NCI-H1092 (cell line): ENCODE results near the gene ANKRD28.
"Not testable (repeated sequence)": the region's sequence is repeated elsewhere in the genome, so short reads cannot be mapped to it uniquely, and the experiment has no call there.

ENCODE experiments used
- DNase-seq: peaks from one replicate; lab custom pipeline; 2025; lab: John Stamatoyannopoulos, UW

Gene ANKRD28

GRCh38 chr3:15797642-15798303, at the start of gene ANKRD28:
Gene ANKRD28 (minus strand): TSS chr3:15797979. CDS start chr3:15796521, 1,458 bp downstream.
- no peak for DNase-seq

- DNase-seq = no peak
Measured at GRCh38 chr3:15847239-15847638, 49.5 kb upstream of the ANKRD28 start.

DNA sequence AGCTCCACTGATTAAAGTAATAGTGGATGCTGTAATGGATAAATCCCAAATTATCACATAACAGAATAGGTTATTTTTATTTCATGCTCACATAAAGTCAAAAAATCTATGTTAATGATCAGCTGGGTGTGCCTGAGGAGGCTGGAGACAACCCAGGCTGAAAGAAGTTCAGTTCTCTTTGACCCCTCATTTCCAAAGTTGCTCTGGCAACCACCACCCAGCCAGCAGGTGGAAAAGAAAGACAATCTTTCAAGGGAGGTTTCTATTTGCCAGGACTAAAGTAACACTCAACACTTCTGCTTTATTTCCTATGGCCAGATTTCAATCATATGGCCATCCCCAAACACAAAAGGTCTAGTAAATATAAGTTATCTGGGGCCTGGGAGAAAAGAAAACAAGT, 48.8 kb upstream of the ANKRD28 start:
- DNase-seq = no peak

DNA sequence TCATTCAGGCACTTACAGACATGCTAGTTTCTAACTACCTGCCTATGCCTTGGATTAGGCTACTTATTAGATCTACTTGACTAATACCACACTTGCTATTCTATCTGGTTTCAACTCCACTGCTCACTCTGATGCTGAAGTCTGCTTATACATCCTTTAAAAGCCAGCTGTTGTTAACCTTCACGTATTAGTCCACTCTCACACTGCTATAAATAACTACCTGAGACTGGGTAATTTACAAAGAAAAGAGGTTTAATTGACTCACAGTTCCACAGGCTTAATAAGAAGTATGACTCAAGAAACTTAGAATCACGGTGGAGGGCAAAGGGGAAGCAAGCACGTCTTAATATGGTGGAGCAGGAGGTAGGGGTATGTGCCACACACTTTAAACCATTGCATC, 47.7 kb upstream of the ANKRD28 start:
- no peak for DNase-seq

DNA sequence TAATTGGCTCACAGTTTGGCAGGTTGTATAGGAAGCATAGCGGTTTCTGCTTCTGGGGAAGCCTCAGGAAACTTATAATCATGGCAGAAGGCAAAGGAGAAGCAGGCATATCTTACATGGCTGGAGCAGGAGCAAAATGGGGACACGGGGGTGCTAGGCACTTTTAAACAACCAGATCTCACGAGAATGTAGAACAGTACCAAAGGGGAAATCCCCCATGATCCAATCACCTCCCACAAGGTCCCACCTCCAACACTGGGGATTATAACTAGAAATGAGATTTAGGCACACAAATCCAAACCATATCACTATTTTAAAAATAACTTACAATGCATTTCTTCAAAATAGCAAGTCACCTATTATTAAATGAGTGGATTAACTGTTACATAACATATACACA, 47.1 kb upstream of the ANKRD28 start:
- no peak for DNase-seq

DNA sequence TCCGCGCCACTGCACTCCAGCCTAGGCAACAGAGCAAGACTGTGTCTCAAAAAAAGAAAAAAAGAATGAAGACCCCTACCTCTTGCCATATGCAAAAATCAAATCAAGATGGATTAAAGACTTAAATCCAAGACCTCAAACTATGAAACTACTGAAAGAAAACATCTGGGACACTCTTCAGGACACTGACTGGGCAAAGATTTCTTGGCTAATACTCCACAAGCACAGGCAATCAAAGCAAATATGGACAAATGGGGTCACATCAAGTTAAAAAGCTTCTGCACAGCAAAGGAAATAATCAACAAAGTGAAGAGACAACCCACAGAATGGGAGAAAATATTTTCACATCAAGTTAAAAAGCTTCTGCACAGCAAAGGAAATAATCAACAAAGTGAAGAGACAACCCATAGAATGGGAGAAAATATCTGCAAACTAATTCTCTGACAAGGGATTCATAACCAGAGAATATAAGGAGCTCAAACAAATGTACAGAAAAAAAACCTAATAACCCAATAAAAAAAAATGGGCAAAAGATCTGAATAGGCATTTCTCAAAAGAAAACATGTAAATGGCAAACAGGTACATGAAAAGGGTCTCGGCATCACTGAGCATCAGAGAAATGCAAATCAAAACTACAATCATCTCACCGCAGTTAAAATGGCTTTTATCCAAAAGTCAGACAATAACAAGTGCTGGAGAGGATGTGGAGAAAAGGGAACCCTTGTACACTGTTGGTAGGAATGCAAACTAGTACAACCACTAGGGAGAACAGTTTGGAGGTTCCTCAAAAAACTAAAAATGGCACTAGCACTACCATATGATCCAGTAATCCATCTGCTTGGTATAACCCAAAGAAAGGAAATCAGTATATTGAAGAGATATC, 43.6 kb upstream of the ANKRD28 start:
- not testable (repeated sequence) for DNase-seq

- DNase-seq = no peak
Measured at GRCh38 chr3:15839568-15839967, 41.8 kb upstream of the ANKRD28 start.

DNA sequence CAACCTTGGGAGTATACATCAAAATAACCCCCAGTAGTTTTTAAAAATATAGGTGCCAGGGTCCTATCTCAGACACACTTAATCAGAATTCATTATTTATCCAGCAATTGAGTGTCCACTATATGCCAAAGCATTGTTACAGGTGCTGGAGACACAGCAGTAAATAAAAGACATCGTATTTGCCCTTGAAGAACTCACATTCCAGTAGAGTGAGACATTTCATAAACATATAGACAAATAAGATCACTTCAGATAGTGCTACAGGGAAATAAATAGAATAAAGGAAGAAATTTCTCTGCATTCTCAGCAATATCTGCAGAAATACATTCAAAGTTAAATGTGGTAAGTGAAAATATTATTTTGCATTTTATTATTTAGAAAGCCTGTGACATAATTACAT, 34.1 kb upstream of the ANKRD28 start:
- no peak for DNase-seq

- DNase-seq = no peak
Measured at GRCh38 chr3:15825016-15825415, 27.2 kb upstream of the ANKRD28 start.

DNA sequence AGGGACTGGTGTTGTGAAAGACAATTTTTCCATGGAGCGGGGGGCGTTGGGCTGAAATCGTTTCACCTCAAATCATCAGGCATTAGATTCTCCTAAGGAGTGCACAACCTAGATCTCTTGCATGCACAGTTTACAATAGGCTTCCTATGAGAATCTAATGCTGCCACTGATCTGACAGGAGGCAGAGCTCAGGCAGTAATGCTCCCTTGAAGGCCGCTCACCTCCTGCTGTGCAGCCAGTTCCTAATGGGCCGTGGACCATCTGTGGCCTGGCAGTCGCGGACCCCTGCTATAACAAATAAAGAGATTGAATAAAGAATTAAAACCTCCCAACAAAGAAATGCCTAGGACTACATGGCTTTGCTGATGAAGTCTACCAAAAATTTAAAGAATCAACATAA, 25.3 kb upstream of the ANKRD28 start:
- DNase-seq = no peak

GRCh38 chr3:15822281-15822680, 24.5 kb upstream of the ANKRD28 start:
- DNase-seq = no peak

DNA sequence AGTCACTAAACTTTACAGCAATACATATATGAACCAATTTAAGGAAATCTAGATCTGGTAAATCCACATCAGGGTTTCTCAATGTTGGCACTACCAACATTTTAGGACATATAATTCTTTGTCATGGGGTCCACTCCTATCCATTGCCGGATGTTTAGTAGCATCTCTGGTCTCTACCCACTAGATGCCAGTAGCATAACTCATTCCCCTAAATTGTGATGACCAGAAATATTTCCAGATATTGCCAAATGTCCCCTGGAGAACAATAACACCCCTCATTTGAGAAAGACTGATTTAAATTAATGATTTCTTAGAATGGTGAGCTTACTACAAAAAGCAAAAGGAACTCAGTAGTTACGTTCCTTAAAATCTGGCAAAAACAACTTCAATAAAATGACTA, 23.1 kb upstream of the ANKRD28 start:
- no peak for DNase-seq

- DNase-seq = no peak
Measured at GRCh38 chr3:15819576-15819975, 21.8 kb upstream of the ANKRD28 start.

GRCh38 chr3:15819043-15819442, 21.3 kb upstream of the ANKRD28 start:
- DNase-seq = no peak

DNA sequence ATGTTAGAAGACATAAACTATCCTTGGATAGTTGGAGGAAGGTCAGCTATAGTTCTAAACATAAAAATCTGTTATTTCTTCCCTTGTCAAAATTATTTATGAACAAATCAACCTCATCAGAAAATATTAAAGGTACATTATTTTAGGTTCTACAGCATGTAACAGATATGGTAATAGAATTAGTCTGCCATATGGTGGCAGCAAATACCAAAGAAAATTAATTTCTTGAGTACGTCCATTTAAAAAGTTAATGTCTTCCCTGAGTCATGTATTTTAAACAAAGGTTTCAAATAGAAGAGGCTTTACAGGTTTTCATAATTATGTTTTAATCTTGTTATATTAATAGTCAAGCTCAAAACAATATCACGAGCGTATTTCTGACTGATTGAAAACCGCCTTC, 17.9 kb upstream of the ANKRD28 start:
- no peak for DNase-seq

DNA sequence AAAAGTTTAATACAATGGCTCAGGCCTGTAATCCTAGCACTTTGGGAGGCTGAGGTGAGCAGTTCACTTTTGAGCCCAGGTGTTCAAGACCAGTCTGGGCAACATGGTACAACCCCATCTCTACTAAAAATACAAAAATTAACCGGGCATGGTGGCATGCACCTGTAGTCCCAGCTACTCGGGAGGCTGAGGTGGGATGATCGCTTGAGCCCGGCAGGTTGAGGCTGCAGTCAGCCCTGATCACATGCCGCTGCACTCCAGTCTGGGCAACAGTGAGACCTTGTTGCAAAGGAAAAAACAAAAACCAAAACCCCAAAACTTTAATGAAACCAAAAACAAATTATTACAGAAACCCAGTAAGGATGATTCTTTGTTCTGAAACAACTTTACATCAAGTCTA, 15.3 kb upstream of the ANKRD28 start:
- not testable (repeated sequence) for DNase-seq

DNA sequence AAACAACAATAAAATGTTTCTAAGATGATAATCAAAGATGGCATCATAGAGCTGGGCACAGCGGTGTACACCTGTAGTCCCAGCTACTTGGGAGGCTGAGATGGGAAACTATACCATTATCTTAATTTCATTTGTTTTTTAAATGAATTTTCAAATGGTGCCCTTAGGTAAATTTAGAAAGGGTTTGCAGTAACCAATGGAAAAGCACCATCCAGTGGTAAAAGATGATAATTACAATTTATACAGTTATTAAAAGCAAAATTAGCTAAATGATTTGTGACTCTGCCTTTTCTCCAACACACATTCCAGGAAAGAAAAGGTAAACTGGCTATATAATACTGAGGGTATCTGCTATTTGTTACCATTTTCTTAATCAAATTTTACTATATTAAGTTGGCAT, 14.4 kb upstream of the ANKRD28 start:
- no peak for DNase-seq

DNA sequence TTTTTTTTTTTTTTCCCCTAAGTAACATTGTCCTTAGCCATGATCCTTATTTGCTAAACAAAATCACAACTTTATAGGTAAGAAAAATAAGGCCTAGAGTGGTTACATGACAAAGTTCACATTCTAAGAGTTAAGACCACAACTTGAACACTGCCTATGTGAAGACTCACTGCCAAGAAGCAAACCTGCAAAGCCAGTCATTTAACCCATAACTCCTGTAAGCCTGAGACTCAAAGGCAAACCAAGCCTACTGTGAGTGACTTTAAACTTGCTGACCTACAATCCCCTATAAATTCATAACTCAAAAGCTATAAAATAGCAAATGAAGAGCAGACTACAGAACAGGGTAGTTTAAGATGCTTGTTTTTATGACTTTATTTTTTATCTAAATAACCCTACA, 12.9 kb upstream of the ANKRD28 start:
- DNase-seq = no peak

DNA sequence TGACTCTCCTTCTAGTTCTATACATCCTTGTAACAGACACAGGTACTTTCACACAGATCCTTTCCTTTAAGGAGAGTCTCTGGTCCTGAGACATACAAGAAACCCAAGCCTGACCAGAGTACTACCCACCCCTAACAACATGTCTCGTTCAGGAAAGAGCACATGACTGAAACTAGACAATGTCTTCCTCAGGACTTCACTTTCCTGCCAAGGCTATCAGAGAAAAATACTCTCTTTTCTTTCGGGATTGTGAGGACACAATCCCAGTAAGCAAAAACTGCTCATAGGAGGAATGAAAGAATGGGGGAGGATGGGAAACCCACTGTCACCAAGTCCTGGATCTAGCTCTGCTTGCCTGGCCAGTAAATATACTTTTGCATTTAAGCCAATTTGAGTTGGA, 11.5 kb upstream of the ANKRD28 start:
- DNase-seq = no peak

DNA sequence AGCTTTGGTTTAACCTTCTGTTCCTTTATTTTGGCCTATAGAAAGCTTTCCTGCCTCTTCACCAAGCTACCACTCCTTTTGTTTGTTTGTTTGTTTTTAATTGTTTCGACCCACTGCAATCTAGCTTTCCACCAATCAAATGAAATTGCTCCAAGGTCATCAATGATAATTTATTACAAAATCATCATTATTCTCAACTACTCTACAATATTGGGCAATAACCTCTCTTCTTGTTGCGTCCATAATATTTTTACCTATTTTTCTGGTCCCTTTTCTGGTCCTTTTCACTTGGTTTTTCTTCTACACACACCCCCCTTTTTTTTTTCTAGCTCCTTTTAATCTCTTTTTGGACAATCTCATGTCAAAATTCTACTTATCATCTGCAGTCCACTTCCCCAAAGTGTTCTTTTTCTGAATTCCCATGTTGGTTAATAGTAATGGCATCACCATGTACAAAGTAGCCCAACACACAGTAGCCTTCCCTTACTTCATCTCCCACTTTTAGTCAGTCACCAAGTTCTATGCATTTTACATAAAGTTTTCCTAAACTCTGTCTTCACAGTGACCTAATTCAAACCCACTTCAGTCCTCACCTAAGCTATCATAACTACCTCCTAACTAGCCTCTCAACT, 11.0 kb upstream of the ANKRD28 start:
- no peak for DNase-seq

GRCh38 chr3:15805756-15806266, 8.0 kb upstream of the ANKRD28 start:
- DNase-seq = no peak

GRCh38 chr3:15804553-15805095, 6.8 kb upstream of the ANKRD28 start:
- no peak for DNase-seq

GRCh38 chr3:15803921-15804320, 6.1 kb upstream of the ANKRD28 start:
- DNase-seq = no peak
